ENCODE measurements around the gene BANF1. TPM values are rescaled to one million over a fixed set of nuclear protein-coding genes. Genes with fewer than 3 reads are reported as not detected.

The BANF1 gene
- total RNA-seq, 2 experiments from 2014 or later: 264 to 280 TPM

- no peaks in the 10 kb centered on the region for H3K27me3 Mint-ChIP-seq
- H3K4me3 Mint-ChIP-seq: no peak overlapping the region
- no peaks in the 10 kb centered on the region for H3K36me3 Mint-ChIP-seq
- no peaks in the 10 kb centered on the region for H3K4me1 Mint-ChIP-seq (ENCODE audit: low read depth)
- no peaks in the 10 kb centered on the region for H3K9me3 Mint-ChIP-seq
- intact Hi-C loops (cut with micrococcal nuclease): no loop called here
- POLR2A ChIA-PET: no interaction called here
- CTCF ChIA-PET: interaction anchor here (0.6 kb wide), 1 partner anchor 12 kb away, joined by 3 read pairs; no protein-coding TSS in a partner anchor
- H3K27ac Mint-ChIP-seq: no peak overlapping the region
- no peak for DNase-seq
These were observed 30.8 kb downstream of the BANF1 start for GRCh38 chr11:66032957-66033735.

- no peaks in the 10 kb centered on the region for H3K9me3 Mint-ChIP-seq
- ChIA-PET CTCF (interaction anchor here (1.3 to 2.1 kb wide), 4 partner anchors 9 to 147 kb away, joined by 3 to 12 read pairs (median 6); partner anchors contain the start of gene FIBP), POLR2A (no interaction called here)
- peaks cover 2% of the 10 kb centered on the region for H3K27me3 Mint-ChIP-seq
- intact Hi-C loops (cut with micrococcal nuclease): no loop called here
- no peaks in the 10 kb centered on the region for H3K36me3 Mint-ChIP-seq
- H3K4me1 Mint-ChIP-seq (ENCODE audit: low read depth): no peaks in the 10 kb centered on the region
- no peak overlapping the region for H3K4me3 Mint-ChIP-seq
- no peak for DNase-seq
- no peak overlapping the region for H3K27ac Mint-ChIP-seq
These were observed 33.5 kb downstream of the BANF1 start for GRCh38 chr11:66035653-66036333.

GRCh38 chr11:66036334-66036710, 34.0 kb downstream of the BANF1 start:
- Mint-ChIP-seq H3K27me3 (peaks cover 2% of the 10 kb centered on the region), H3K9me3 (no peaks in the 10 kb centered on the region), H3K27ac (no peak overlapping the region), H3K4me3 (no peak overlapping the region), H3K36me3 (no peaks in the 10 kb centered on the region), H3K4me1 (ENCODE audit: low read depth) (no peaks in the 10 kb centered on the region)
- ChIA-PET CTCF (interaction anchor here (1.3 to 2.1 kb wide), 4 partner anchors 9 to 148 kb away, joined by 3 to 12 read pairs (median 6); partner anchors contain the start of gene FIBP), POLR2A (no interaction called here)
- intact Hi-C loops (cut with micrococcal nuclease): no loop called here
- DNase-seq: no peak

GRCh38 chr11:66037327-66037726, 35.0 kb downstream of the BANF1 start:
- Mint-ChIP-seq H3K4me1 (ENCODE audit: low read depth) (no peaks in the 10 kb centered on the region), H3K4me3 (no peak overlapping the region), H3K27ac (no peak overlapping the region), H3K9me3 (no peaks in the 10 kb centered on the region), H3K27me3 (peaks cover 2% of the 10 kb centered on the region), H3K36me3 (no peaks in the 10 kb centered on the region)
- ChIA-PET POLR2A (no interaction called here), CTCF (interaction anchor here (1.7 to 2.1 kb wide), 2 partner anchors 8 to 15 kb away, joined by 9 to 12 read pairs; no protein-coding TSS in a partner anchor)
- no peak for DNase-seq
- intact Hi-C loops (cut with micrococcal nuclease): no loop called here

- Mint-ChIP-seq H3K27me3 (peaks cover 2% of the 10 kb centered on the region), H3K27ac (no peak overlapping the region), H3K9me3 (no peaks in the 10 kb centered on the region), H3K4me1 (ENCODE audit: low read depth) (peaks cover 4% of the 10 kb centered on the region), H3K36me3 (no peaks in the 10 kb centered on the region), H3K4me3 (no peak overlapping the region)
- ChIA-PET CTCF (no interaction called here), POLR2A (no interaction called here)
- no peak for DNase-seq
- intact Hi-C loops (cut with micrococcal nuclease): no loop called here
These were observed 37.5 kb downstream of the BANF1 start for GRCh38 chr11:66039765-66040164.

GRCh38 chr11:66042227-66042995, 40.1 kb downstream of the BANF1 start:
- peaks cover 2% of the 10 kb centered on the region for H3K27me3 Mint-ChIP-seq
- H3K9me3 Mint-ChIP-seq: no peaks in the 10 kb centered on the region
- ChIA-PET CTCF (interaction anchor here (1.1 to 4.4 kb wide), 2 partner anchors 9 to 20 kb away, joined by 5 to 36 read pairs; partner anchors contain the start of gene SF3B2), POLR2A (no interaction called here)
- intact Hi-C loops (cut with micrococcal nuclease): no loop called here
- H3K4me1 Mint-ChIP-seq (ENCODE audit: low read depth): peaks cover 14% of the 10 kb centered on the region
- no peak for DNase-seq
- no peak overlapping the region for H3K4me3 Mint-ChIP-seq
- no peak overlapping the region for H3K27ac Mint-ChIP-seq
- H3K36me3 Mint-ChIP-seq: no peaks in the 10 kb centered on the region

GRCh38 chr11:66042996-66043906, 40.9 kb downstream of the BANF1 start:
- DNase-seq: no peak
- no peaks in the 10 kb centered on the region for H3K9me3 Mint-ChIP-seq
- H3K4me3 Mint-ChIP-seq: no peak overlapping the region
- ChIA-PET CTCF (interaction anchor here (0.8 to 4.4 kb wide), 7 partner anchors 9 to 52 kb away, joined by 3 to 36 read pairs (median 10); partner anchors contain the start of gene SF3B2), POLR2A (no interaction called here)
- no peak overlapping the region for H3K27ac Mint-ChIP-seq
- peaks cover 14% of the 10 kb centered on the region for H3K4me1 Mint-ChIP-seq (ENCODE audit: low read depth)
- H3K36me3 Mint-ChIP-seq: no peaks in the 10 kb centered on the region
- H3K27me3 Mint-ChIP-seq: peaks cover 2% of the 10 kb centered on the region
- intact Hi-C loops (cut with micrococcal nuclease): no loop called here

- ChIA-PET POLR2A (interaction anchor here (1.2 kb wide), 1 partner anchor 333 kb away, joined by 5 read pairs; the partner anchor contains the start of gene KAT5), CTCF (interaction anchor here (0.6 to 4.4 kb wide), 46 partner anchors 8 to 341 kb away, joined by 3 to 36 read pairs (median 4); partner anchors contain the start of genes BANF1, CCDC85B, CST6 and FIBP)
- peaks cover 5% of the 10 kb centered on the region for H3K27me3 Mint-ChIP-seq
- H3K4me1 Mint-ChIP-seq (ENCODE audit: low read depth): peaks cover 21% of the 10 kb centered on the region
- no peaks in the 10 kb centered on the region for H3K36me3 Mint-ChIP-seq
- peak; percentile 57 for DNase-seq
- no peaks in the 10 kb centered on the region for H3K9me3 Mint-ChIP-seq
- peak overlapping the region; percentile 82 for H3K27ac Mint-ChIP-seq
- intact Hi-C loops (cut with micrococcal nuclease): no loop called here
- peak overlapping the region; percentile 34 for H3K4me3 Mint-ChIP-seq
These were observed 42.5 kb downstream of the BANF1 start for GRCh38 chr11:66044757-66045156.

- Mint-ChIP-seq H3K9me3 (no peaks in the 10 kb centered on the region), H3K4me3 (peak overlapping the region; percentile 42), H3K4me1 (ENCODE audit: low read depth) (peaks cover 21% of the 10 kb centered on the region), H3K36me3 (no peaks in the 10 kb centered on the region), H3K27me3 (peaks cover 5% of the 10 kb centered on the region), H3K27ac (peak overlapping the region; percentile 82)
- ChIA-PET POLR2A (interaction anchor here (1.2 to 1.3 kb wide), 2 partner anchors 10 to 333 kb away, joined by 4 to 5 read pairs; partner anchors contain the start of gene KAT5), CTCF (interaction anchor here (0.6 to 4.4 kb wide), 47 partner anchors 9 to 341 kb away, joined by 3 to 36 read pairs (median 4); partner anchors contain the start of genes BANF1, CCDC85B, CST6 and EIF1AD)
- intact Hi-C loops (cut with micrococcal nuclease): no loop called here
- peak; percentile 88 for DNase-seq
These were observed 42.9 kb downstream of the BANF1 start for GRCh38 chr11:66045177-66045639.

GRCh38 chr11:66046901-66047300, 44.6 kb downstream of the BANF1 start:
- ChIA-PET POLR2A (interaction anchor here (1.2 kb wide), 1 partner anchor 12 kb away, joined by 3 read pairs; no protein-coding TSS in a partner anchor), CTCF (interaction anchor here (0.7 to 4.4 kb wide), 4 partner anchors 12 to 24 kb away, joined by 3 to 36 read pairs (median 10); no protein-coding TSS in a partner anchor)
- Mint-ChIP-seq H3K4me1 (ENCODE audit: low read depth) (peaks cover 31% of the 10 kb centered on the region), H3K27ac (no peak overlapping the region), H3K9me3 (no peaks in the 10 kb centered on the region), H3K36me3 (no peaks in the 10 kb centered on the region), H3K4me3 (no peak overlapping the region), H3K27me3 (peaks cover 5% of the 10 kb centered on the region)
- intact Hi-C loops (cut with micrococcal nuclease): no loop called here
- DNase-seq: no peak

All from activated CD4-positive, alpha-beta memory T cell treated with anti-CD3 and anti-CD28 coated beads for 36 hours (primary cell).